ENCODE results near the gene MUC6. TPM values are rescaled to one million over a fixed set of nuclear protein-coding genes. Genes with fewer than 3 reads are reported as not detected.

MUC6 gene
- total RNA-seq, 1 experiment from 2014 or later = 0.07 TPM

GRCh38 chr11:1026641-1027482, 9.7 kb downstream of the MUC6 start:
- H4K20me1 ChIP-seq (ENCODE audit: insufficient read depth) = no peaks in the 10 kb centered on the region
- no peaks in the 10 kb centered on the region for H3F3A ChIP-seq (ENCODE audit: insufficient read depth, low read depth)
- H3K4me3 ChIP-seq = no peak overlapping the region
- DNase-seq = no peak
- no peak overlapping the region for H3K27ac ChIP-seq
- ChIA-PET CTCF (no interaction called here), POLR2A (ENCODE audit: unreplicated experiment) (no interaction called here)
- H3K4me1 ChIP-seq (replicated peaks; ENCODE audit: insufficient read depth) = no peaks in the 10 kb centered on the region
- no peaks in the 10 kb centered on the region for H3K36me3 ChIP-seq (ENCODE audit: low read depth)
- H3K9me3 ChIP-seq (ENCODE audit: insufficient read depth, low read depth) = no peaks in the 10 kb centered on the region
- intact Hi-C loops (cut with micrococcal nuclease; ENCODE audit: unreplicated experiment) = no loop called here
- no peaks in the 10 kb centered on the region for H3K27me3 ChIP-seq (ENCODE audit: insufficient read depth, low read depth)
- no peak overlapping the region for H2AFZ ChIP-seq
- no peak overlapping the region for H3K4me2 ChIP-seq
- BruUV-seq (replicated peaks) = no TSS peak
- H3K9me2 ChIP-seq (ENCODE audit: insufficient read depth) = no peaks in the 10 kb centered on the region
- TF ChIP-seq CTCF (conservative IDR thresholded peaks at IDR 0.05) = no peak
- no peak for TF ChIP-seq EZH2 (IDR thresholded peaks at IDR 0.05; ENCODE audit: low read depth)
- H3K79me2 ChIP-seq (ENCODE audit: low read depth) = no peaks in the 10 kb centered on the region

- no peak for DNase-seq
- POLR2A ChIA-PET (ENCODE audit: unreplicated experiment) = no interaction called here
- Histone ChIP-seq H3K4me3 (no peak overlapping the region), H2AFZ (no peak overlapping the region), H3K27me3 (ENCODE audit: insufficient read depth, low read depth) (no peaks in the 10 kb centered on the region), H3K9me3 (ENCODE audit: insufficient read depth, low read depth) (no peaks in the 10 kb centered on the region), H3K79me2 (ENCODE audit: low read depth) (no peaks in the 10 kb centered on the region), H3K4me2 (no peak overlapping the region), H3K27ac (no peak overlapping the region), H3K9me2 (ENCODE audit: insufficient read depth) (no peaks in the 10 kb centered on the region), H3K4me1 (replicated peaks; ENCODE audit: insufficient read depth) (no peaks in the 10 kb centered on the region), H3F3A (ENCODE audit: insufficient read depth, low read depth) (no peaks in the 10 kb centered on the region), H4K20me1 (ENCODE audit: insufficient read depth) (no peaks in the 10 kb centered on the region), H3K36me3 (ENCODE audit: low read depth) (no peaks in the 10 kb centered on the region)
- TF ChIP-seq EZH2 (IDR thresholded peaks at IDR 0.05; ENCODE audit: low read depth) (no peak), CTCF (conservative IDR thresholded peaks at IDR 0.05) (no peak)
- intact Hi-C loops (cut with micrococcal nuclease; ENCODE audit: unreplicated experiment) = no loop called here
- CTCF ChIA-PET = no interaction called here
- no TSS peak for BruUV-seq (replicated peaks)
Measured at GRCh38 chr11:1026163-1026450, 10.4 kb downstream of the MUC6 start.

GRCh38 chr11:1025410-1026162, 10.9 kb downstream of the MUC6 start:
- POLR2A ChIA-PET (ENCODE audit: unreplicated experiment) = no interaction called here

More at GRCh38 chr11:1025410-1026162, 10.9 kb downstream of the MUC6 start:
- Histone ChIP-seq H2AFZ (no peak overlapping the region), H3K27me3 (ENCODE audit: insufficient read depth, low read depth) (no peaks in the 10 kb centered on the region), H3K4me1 (replicated peaks; ENCODE audit: insufficient read depth) (no peaks in the 10 kb centered on the region), H3K9me3 (ENCODE audit: insufficient read depth, low read depth) (no peaks in the 10 kb centered on the region), H3K9me2 (ENCODE audit: insufficient read depth) (no peaks in the 10 kb centered on the region), H3K4me2 (no peak overlapping the region), H3K36me3 (ENCODE audit: low read depth) (no peaks in the 10 kb centered on the region), H3K27ac (no peak overlapping the region), H3F3A (ENCODE audit: insufficient read depth, low read depth) (no peaks in the 10 kb centered on the region), H4K20me1 (ENCODE audit: insufficient read depth) (no peaks in the 10 kb centered on the region), H3K79me2 (ENCODE audit: low read depth) (no peaks in the 10 kb centered on the region), H3K4me3 (no peak overlapping the region)
- TF ChIP-seq CTCF (conservative IDR thresholded peaks at IDR 0.05) = no peak
- no peak for TF ChIP-seq EZH2 (IDR thresholded peaks at IDR 0.05; ENCODE audit: low read depth)
- BruUV-seq (replicated peaks) = no TSS peak
- no peak for DNase-seq
- CTCF ChIA-PET = no interaction called here
- intact Hi-C loops (cut with micrococcal nuclease; ENCODE audit: unreplicated experiment) = no loop called here
